D341Med (cell line): ENCODE data around the gene INSYN1.
"Not testable (repeated sequence)": the region's sequence is repeated elsewhere in the genome, so short reads cannot be mapped to it uniquely, and the experiment has no call there.

ENCODE experiments used
- DNase-seq: peaks from one replicate; pipeline ENCODE4 v3.0.0; 2012; ENCODE audit warnings: low spot score

The INSYN1 gene

GRCh38 chr15:73753250-73754130 is at the start of gene INSYN1:
TSS of gene INSYN1 (minus strand) at chr15:73753351. CDS start at chr15:73751130, 2,221 bp downstream.
- DNase-seq = no peak

GRCh38 chr15:73802431-73803041 is 49.4 kb upstream of the INSYN1 start:
- DNase-seq = no peak

- DNase-seq = no peak
Measured at GRCh38 chr15:73800662-73801345, 47.7 kb upstream of the INSYN1 start.

GRCh38 chr15:73799466-73799865 is 46.3 kb upstream of the INSYN1 start:
- DNase-seq = no peak

- DNase-seq = no peak
Measured at GRCh38 chr15:73797366-73798158, 44.4 kb upstream of the INSYN1 start.

GRCh38 chr15:73796331-73796831 is 43.2 kb upstream of the INSYN1 start:
- no peak for DNase-seq

GRCh38 chr15:73794443-73795133 is 41.4 kb upstream of the INSYN1 start:
- DNase-seq = no peak

GRCh38 chr15:73792899-73793541 is 39.9 kb upstream of the INSYN1 start:
- DNase-seq = not testable (repeated sequence)

- DNase-seq = peak; percentile 53
Measured at GRCh38 chr15:73792415-73792814, 39.3 kb upstream of the INSYN1 start.

GRCh38 chr15:73789521-73790240 is 36.5 kb upstream of the INSYN1 start:
- DNase-seq = no peak

- DNase-seq = no peak
Measured at GRCh38 chr15:73787621-73788020, 34.5 kb upstream of the INSYN1 start.

GRCh38 chr15:73786538-73786937 is 33.4 kb upstream of the INSYN1 start:
- DNase-seq = no peak

- DNase-seq = not testable (repeated sequence)
Measured at GRCh38 chr15:73785256-73786014, 32.3 kb upstream of the INSYN1 start.

GRCh38 chr15:73784291-73784690 is 31.1 kb upstream of the INSYN1 start:
- no peak for DNase-seq

GRCh38 chr15:73782344-73782959 is 29.3 kb upstream of the INSYN1 start:
- DNase-seq = peak; percentile 63

- no peak for DNase-seq
Measured at GRCh38 chr15:73781038-73781925, 28.1 kb upstream of the INSYN1 start.

GRCh38 chr15:73779974-73780373 is 26.8 kb upstream of the INSYN1 start:
- no peak for DNase-seq

- DNase-seq = no peak
Measured at GRCh38 chr15:73777741-73778140, 24.6 kb upstream of the INSYN1 start.
